AG10803 (cell line): ENCODE results near the gene POU6F2.

ENCODE experiments used
- DNase-seq: peaks from one replicate; pipeline ENCODE4 v3.0.0; 2010; ENCODE audit warnings: low read depth
- H3K4me3 ChIP-seq: 2 replicates; pipeline ENCODE4 v1.5.1; 2011; ENCODE audit warnings: mild to moderate bottlenecking, low read length, control low read depth
- TF ChIP-seq, protein P1 (sequence below): conservative IDR thresholded peaks from 2 replicates; pipeline ENCODE4 v1.5.1; 2011; ENCODE audit warnings: mild to moderate bottlenecking, low read length, control low read depth, inconsistent platforms

POU6F2 gene

DNA sequence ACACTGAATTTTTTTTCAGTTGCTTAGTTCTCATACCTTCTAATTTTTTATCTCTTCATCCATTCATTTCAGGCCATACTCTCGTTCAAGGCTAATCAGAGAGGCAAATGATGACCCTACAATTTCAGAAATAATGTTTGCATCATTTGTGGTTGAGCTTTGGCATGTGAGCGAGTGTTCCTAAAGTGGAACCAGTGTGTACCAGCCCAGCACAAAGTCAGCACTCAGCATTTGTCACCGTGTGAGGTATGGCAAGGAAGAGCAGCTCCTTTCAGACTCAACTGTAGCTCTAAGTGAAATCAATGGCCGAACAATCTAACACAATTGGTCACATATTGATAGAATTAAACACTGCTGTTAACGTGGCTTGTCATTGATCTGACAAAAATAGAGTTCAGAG, 154.6 kb downstream of the POU6F2 start:
- H3K4me3 ChIP-seq = no peak overlapping the region
- no peak for DNase-seq
- TF ChIP-seq, protein P1, sequence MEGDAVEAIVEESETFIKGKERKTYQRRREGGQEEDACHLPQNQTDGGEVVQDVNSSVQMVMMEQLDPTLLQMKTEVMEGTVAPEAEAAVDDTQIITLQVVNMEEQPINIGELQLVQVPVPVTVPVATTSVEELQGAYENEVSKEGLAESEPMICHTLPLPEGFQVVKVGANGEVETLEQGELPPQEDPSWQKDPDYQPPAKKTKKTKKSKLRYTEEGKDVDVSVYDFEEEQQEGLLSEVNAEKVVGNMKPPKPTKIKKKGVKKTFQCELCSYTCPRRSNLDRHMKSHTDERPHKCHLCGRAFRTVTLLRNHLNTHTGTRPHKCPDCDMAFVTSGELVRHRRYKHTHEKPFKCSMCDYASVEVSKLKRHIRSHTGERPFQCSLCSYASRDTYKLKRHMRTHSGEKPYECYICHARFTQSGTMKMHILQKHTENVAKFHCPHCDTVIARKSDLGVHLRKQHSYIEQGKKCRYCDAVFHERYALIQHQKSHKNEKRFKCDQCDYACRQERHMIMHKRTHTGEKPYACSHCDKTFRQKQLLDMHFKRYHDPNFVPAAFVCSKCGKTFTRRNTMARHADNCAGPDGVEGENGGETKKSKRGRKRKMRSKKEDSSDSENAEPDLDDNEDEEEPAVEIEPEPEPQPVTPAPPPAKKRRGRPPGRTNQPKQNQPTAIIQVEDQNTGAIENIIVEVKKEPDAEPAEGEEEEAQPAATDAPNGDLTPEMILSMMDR = no peak

DNA sequence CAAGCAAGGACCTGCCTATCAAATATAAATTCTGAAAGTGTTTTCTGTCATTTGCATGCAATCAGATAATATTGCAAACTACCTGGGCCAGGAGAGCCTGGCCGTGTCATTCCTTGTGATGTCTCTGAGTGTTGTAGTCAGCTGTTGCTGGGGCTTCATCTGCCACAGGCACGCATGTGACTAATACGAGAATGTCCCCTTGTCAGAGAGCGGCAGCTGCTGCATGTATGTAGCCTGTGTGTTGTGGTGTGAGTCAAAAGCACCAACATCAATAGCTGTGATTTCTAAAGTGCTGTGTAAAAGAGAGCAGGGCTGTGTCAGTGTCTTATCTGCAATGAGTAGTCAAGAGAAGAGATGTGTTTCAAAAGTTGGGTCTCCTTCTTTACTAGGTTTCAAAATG, 155.4 kb downstream of the POU6F2 start:
- no peak for DNase-seq
- TF ChIP-seq, protein P1 = no peak
- H3K4me3 ChIP-seq = no peak overlapping the region

DNA sequence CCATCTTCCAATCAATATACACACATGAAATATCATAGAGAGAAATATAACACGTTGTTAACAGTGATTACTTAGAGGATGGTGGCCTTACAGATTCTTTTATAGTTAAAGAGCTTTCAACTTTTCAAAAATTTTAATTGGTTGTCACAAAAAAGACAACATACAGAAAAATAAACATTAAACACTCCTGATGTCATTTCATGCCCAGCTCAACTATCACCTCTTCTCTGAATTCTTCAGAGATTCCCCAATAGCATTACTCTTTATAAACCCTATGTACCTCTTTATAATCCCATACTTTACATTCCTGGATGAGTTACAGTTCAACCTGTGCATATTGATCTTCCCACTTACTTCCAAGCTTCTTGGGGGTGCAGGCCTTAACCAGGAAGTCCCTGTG, 159.8 kb downstream of the POU6F2 start:
- TF ChIP-seq, protein P1 = no peak
- H3K4me3 ChIP-seq = no peak overlapping the region
- DNase-seq = no peak

DNA sequence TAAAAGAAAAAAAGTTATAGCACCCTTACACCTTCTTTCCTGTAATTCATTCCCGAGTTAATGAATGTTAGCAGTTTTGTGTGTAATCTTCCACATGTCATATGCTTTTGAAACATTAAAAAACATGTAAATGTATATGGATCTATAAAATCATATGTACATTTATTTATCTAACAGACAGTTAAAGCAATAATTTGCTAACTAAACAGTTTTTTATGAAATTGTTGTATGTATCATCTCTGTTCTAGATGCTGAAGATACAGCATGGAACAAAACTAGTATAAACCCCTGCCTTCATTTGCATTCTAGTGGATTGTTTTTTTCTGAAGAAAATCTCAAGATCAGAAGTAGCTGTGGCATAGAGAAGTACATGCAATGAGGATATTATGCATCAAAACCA, 165.0 kb downstream of the POU6F2 start:
- DNase-seq = no peak
- no peak overlapping the region for H3K4me3 ChIP-seq
- TF ChIP-seq, protein P1 = no peak

DNA sequence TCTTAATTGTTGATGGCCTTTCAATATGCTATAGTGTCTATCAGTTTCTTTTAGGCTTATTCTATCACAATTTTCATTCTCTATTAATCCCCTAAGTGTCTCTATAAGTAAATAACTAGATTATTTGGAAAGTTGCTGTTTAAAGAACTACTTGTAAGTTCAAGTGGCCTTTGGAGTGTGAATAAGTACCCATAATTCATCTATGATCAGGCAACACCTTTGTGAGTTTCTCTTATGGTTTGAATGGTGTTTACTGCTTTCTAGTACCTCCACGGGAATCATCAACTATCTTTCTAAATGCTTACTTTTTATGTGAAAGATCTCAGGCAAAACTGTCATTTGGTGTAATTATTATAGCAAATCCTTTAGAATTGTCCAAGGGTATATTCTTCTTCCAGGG, 166.7 kb downstream of the POU6F2 start:
- DNase-seq = no peak
- TF ChIP-seq, protein P1 = no peak
- no peak overlapping the region for H3K4me3 ChIP-seq

DNA sequence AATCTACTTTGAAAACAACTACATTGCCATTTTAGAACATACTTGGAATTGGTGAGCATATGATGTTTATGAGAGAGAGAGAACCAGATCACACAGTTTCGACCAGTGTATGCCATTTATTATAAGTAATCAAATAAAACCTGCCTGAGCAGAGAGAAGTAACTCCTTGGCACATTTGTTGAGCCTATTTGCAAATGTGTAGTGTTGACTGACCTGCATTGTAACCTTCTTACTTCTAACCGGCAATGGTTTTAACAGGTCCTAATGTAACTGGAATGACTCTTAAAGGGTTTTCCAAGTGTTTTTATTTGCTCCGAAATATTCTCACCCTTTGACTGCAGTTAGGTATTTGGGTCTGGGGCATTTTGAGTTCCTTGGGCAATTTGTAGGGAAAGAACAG, 167.6 kb downstream of the POU6F2 start:
- DNase-seq = no peak
- TF ChIP-seq, protein P1 = no peak
- H3K4me3 ChIP-seq = no peak overlapping the region

DNA sequence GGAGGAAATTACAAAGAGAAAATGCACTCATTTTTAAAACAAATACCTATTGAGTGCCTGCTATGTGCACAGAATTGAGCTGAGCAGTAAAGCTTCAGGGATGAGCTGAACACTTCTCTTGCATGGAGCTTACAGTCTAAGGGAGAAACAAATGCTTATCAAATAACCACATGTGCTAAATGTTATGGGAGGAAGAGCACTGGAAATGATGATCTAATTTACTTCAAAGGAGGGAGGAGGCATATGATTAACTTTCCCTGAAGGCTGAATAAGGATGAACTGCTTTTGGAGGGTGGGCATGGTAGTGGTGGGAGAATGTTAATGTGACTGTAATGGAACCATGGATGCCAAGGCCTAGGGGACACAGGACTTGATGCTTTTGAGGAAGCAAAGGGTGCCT, 168.2 kb downstream of the POU6F2 start:
- DNase-seq = no peak
- TF ChIP-seq, protein P1 = no peak
- H3K4me3 ChIP-seq = no peak overlapping the region
